HepG2 (cell line): ENCODE results near the gene MYH9. TPM values are rescaled to one million over a fixed set of nuclear protein-coding genes. Genes with fewer than 3 reads are reported as not detected.

Experiments
- ATAC-seq: fragments of 200-7000 bp; cut with Tn5 transposase; 3 replicates; pipeline ENCODE4 v1.9.1; 2020; ENCODE audit warnings: mild to moderate bottlenecking, moderate library complexity
- BruUV-seq: library from RNA; stranded (reverse); fragments of 400-500 nt; replicated peaks from 2 replicates; lab custom pipeline; 2021; lab: Mats Ljungman, UMichigan
- CTCF ChIA-PET: fragments of 300-600 bp; formaldehyde crosslinking; extraction: SDS; loops from one replicate; lab custom pipeline; 2021; ENCODE audit warnings: low total read pairs, inconsistent platforms, low intra/inter-chr PET ratio; lab: Yijun Ruan, JAX
- POLR2A ChIA-PET: fragments of 350-600 bp; sonication (Branson Sonifier 250); formaldehyde crosslinking; loops from one replicate; lab custom pipeline; 2020; ENCODE audit warnings: antibody characterized with exemption, inconsistent platforms; lab: Yijun Ruan, JAX
- DNase-seq: peaks from one replicate; pipeline ENCODE4 v3.0.0-alpha.2; 2015; ENCODE audit warnings: low spot score
- FAIRE-seq: peaks from 3 replicates; lab custom pipeline; 2011; peaks lifted over from hg19 to GRCh38; lab: Jason Lieb, UNC
- H2AFZ ChIP-seq: one replicate; pipeline ENCODE4 v1.6.1; 2011; ENCODE audit warnings: low read length, inconsistent platforms
- H3K27ac ChIP-seq: fragments of 300-600 bp; 3 replicates; pipeline ENCODE4 v1.8.0; 2011; ENCODE audit warnings: mixed run types, mild to moderate bottlenecking, mixed read lengths, low read length, inconsistent platforms; ENCODE audit not compliant: insufficient read depth; ENCODE audit errors: extremely low read length
- H3K27me3 ChIP-seq, 2 experiments: fragments of 200-600 bp in 1 of 2; 2 replicates in 1 of 2; 3 replicates in 1 of 2; pipeline versions ENCODE4 v1.6.0 to v1.8.0; 2011; ENCODE audit warnings: low read length in 2 of 2, mild to moderate bottlenecking in 2 of 2, moderate library complexity in 2 of 2, inconsistent platforms in 1 of 2; ENCODE audit not compliant: insufficient read depth in 2 of 2, control insufficient read depth in 1 of 2
- H3K36me3 ChIP-seq, 2 experiments: fragments of 200-600 bp in 1 of 2; replicated peaks in 1 of 2; 2 replicates in 1 of 2; 3 replicates in 1 of 2; pipeline versions ENCODE4 v1.5.1 to v1.8.0; 2011; ENCODE audit warnings: low read length in 2 of 2, inconsistent platforms in 1 of 2; ENCODE audit not compliant: insufficient read depth in 2 of 2, control insufficient read depth in 1 of 2
- H3K4me1 ChIP-seq: 2 replicates; pipeline ENCODE4 v1.5.1; 2012; ENCODE audit warnings: low read length, inconsistent platforms; ENCODE audit not compliant: insufficient read depth
- H3K4me2 ChIP-seq: 2 replicates; pipeline ENCODE4 v1.6.0; 2011; ENCODE audit warnings: low read depth, low read length, inconsistent platforms
- H3K4me3 ChIP-seq, 3 experiments: fragments of 200-600 bp in 1 of 3; sonication (generic), shearing (Covaris generic) in 1 of 3; replicated peaks in 1 of 3; 2 replicates each; pipeline ENCODE4 v1.5.1; 2011 to 2016; ENCODE audit warnings: low read length in 3 of 3, inconsistent platforms in 2 of 3, low read depth in 2 of 3, mild to moderate bottlenecking in 2 of 3, control low read depth in 1 of 3, mixed read lengths in 1 of 3; ENCODE audit not compliant: insufficient read depth in 1 of 3
- H3K79me2 ChIP-seq: one replicate; pipeline ENCODE4 v1.6.1; 2011; ENCODE audit warnings: low read length, inconsistent platforms; ENCODE audit not compliant: insufficient read depth
- H3K9ac ChIP-seq: 2 replicates; pipeline ENCODE4 v1.6.0; 2011; ENCODE audit warnings: mild to moderate bottlenecking, low read depth, low read length, inconsistent platforms; ENCODE audit not compliant: insufficient read depth
- H3K9me3 ChIP-seq: 2 replicates; pipeline ENCODE4 v1.5.1; 2012; ENCODE audit warnings: mild to moderate bottlenecking, low read length
- H4K20me1 ChIP-seq: 2 replicates; pipeline ENCODE4 v1.6.0; 2011; ENCODE audit warnings: inconsistent platforms, mild to moderate bottlenecking, low read length, moderate library complexity; ENCODE audit not compliant: insufficient read depth
- ARNT ChIP-seq: fragments of 450-650 bp; IDR thresholded peaks from 2 replicates; pipeline ENCODE4 v1.6.1; 2017
- ETV6 ChIP-seq: sonication (generic); formaldehyde crosslinking; conservative IDR thresholded peaks from 2 replicates; pipeline ENCODE4 v1.4.0; 2020; ENCODE audit warnings: missing genetic modification reagents
- PAXIP1 ChIP-seq: sonication (generic); formaldehyde crosslinking; conservative IDR thresholded peaks from 2 replicates; pipeline ENCODE4 v1.4.0; 2020; ENCODE audit warnings: mild to moderate bottlenecking, missing genetic modification reagents, moderate library complexity
- RBM22 ChIP-seq: fragments of 200-400 bp; formaldehyde crosslinking; optimal IDR thresholded peaks from 2 replicates; pipeline ENCODE3; 2017; ENCODE audit warnings: mild to moderate bottlenecking, low read length, moderate library complexity
- RXRA ChIP-seq: sonication (generic); formaldehyde crosslinking; IDR thresholded peaks from 2 replicates; pipeline ENCODE4 v1.5.1; 2020; ENCODE audit warnings: missing genetic modification reagents
- SUZ12 ChIP-seq: fragments of 150-350 bp; IDR thresholded peaks from 2 replicates; pipeline ENCODE4 v1.6.1; 2014; ENCODE audit warnings: low read depth, low read length
- TRAFD1 ChIP-seq: sonication (generic); formaldehyde crosslinking; IDR thresholded peaks from 2 replicates; pipeline ENCODE4 v1.5.1; 2020; ENCODE audit warnings: missing genetic modification reagents, mild to moderate bottlenecking, borderline replicate concordance
- ZBTB34 ChIP-seq: sonication (generic); formaldehyde crosslinking; IDR thresholded peaks from 2 replicates; pipeline ENCODE4 v1.8.0; 2022; ENCODE audit warnings: mild to moderate bottlenecking, missing genetic modification reagents
- ZNF121 ChIP-seq: sonication (generic); formaldehyde crosslinking; IDR thresholded peaks from 2 replicates; pipeline ENCODE4 v1.5.0; 2020; ENCODE audit warnings: mild to moderate bottlenecking, missing genetic modification reagents
- ZNF383 ChIP-seq: sonication (generic); formaldehyde crosslinking; IDR thresholded peaks from 2 replicates; pipeline ENCODE4 v1.4.0; 2020; ENCODE audit warnings: missing genetic modification reagents, mild to moderate bottlenecking, borderline replicate concordance
- WGBS: methylation state at CpG from one replicate; pipeline ENCODE4 v1.1.6; 2017; ENCODE audit warnings: low lambda C conversion rate; 5-methylcytosine and 5-hydroxymethylcytosine counted together
- in situ Hi-C: cut with HindIII; loops from 2 replicates; pipeline ENCODE4 v1.10.0; 2017; ENCODE audit warnings: low pct_unique_long_range_greater_than_20kb; ENCODE audit not compliant: extremely low pct_ligation_motif_present
- intact Hi-C: fragments of 100-400 bp; cut with micrococcal nuclease; formaldehyde crosslinking; loops from one replicate; pipeline ENCODE4 v1.10.0; 2022; ENCODE audit not compliant: unreplicated experiment
- polyA plus RNA-seq, 8 experiments: library from polyadenylated mRNA; depleted of rRNA in 3 of 8; stranded (reverse) in 7 of 8; unstranded in 1 of 8; fragments of >200 nt; fragmentation: Illumina TruSeq in 4 of 8; extraction: Trizol in 4 of 8; gene quantifications; 2 replicates each; pipeline versions ENCODE4 v1.2.1 to v1.2.3, GENCODE V29; 2011 to 2016; ENCODE audit warnings: low read depth in 4 of 8, missing spikeins in 1 of 8, mixed read lengths in 1 of 8; ENCODE audit not compliant: insufficient read depth in 1 of 8
- total RNA-seq, 5 experiments: library from RNA; depleted of rRNA; stranded (reverse); fragments of >200 nt; fragmentation: Illumina TruSeq; extraction: Trizol; gene quantifications; 2 replicates each; pipeline ENCODE4 v1.2.3, GENCODE V29; 2016; ENCODE audit warnings: low read depth in 1 of 5
- TF ChIP-seq, protein P1 (sequence below): sonication (generic); formaldehyde crosslinking; IDR thresholded peaks from 2 replicates; pipeline ENCODE4 v1.4.0; 2020; ENCODE audit warnings: missing genetic modification reagents

Gene MYH9
- total and polyA plus RNA-seq, 2 of the 13 experiments (the other 11 are each of a cell fraction or from before 2014, with no cell fraction given): 50.7 to 98.5 TPM

DNA sequence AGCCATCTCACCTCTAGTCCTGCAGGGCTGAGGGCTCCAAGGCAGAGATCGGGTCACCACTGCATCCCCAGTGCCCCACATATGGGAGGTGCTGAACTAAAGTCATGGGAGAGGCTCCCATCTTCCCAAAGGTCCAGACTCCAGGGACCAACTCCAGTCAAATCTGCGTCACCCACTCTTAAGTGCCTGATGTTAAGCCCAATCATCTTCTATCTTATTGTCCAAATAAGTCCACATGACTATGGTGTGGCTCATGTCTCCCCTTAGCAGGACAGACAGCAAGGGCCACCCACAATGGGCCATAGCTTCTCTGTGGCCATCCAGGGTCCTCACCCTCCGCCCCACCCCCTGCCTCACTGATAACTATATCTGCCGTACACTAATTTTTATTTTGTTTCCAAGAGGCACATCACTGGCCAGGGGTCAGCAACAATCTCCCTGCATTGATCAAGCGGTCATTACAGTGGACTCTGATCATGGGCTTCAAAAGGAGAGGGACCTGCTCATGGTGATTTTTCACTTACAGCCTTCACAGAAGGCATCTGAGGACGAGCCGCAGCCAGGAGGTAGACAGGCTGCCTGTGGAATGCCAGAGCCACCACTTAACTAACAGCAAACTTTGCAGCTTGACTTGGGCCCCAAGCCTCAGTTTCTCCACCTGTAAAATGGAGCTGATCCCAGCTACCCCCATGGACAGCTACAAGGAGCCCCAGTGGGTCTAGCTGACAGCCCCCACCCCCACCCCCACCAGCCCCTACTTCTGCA lies 23.3 kb downstream of the MYH9 start:
- 44% methylated on average over 7 of the region's 7 CpGs for WGBS
- H3K9me3 ChIP-seq: no peaks in the 10 kb centered on the region
- H3K27ac ChIP-seq: peak overlapping the region; percentile 76
- H2AFZ ChIP-seq: no peak overlapping the region
- no TSS peak for BruUV-seq
- 0 out of 6 replicates have a peak overlapping the region, but pooled peaks of 1 of the 3 experiments have one; percentile 41 for H3K4me3 ChIP-seq
- H3K36me3 ChIP-seq: peaks cover 4 to 8% of the 10 kb centered on the region in 2 experiments; a peak in 3 of 5 replicates
- ChIA-PET CTCF (no interaction called here), POLR2A (interaction anchor here (0.9 to 9.4 kb wide), 8 partner anchors 11 to 87 kb away, joined by 3 to 97 read pairs (median 6); partner anchors contain the start of gene MYH9)
- peak; percentile 19 for ATAC-seq
- no peak for DNase-seq
- intact Hi-C loops: loop anchor here (2.0 kb wide), 1 partner anchor 14 kb away; no protein-coding TSS in a partner anchor
- peaks cover 45% of the 10 kb centered on the region for H4K20me1 ChIP-seq
- no peaks in the 10 kb centered on the region for H3K27me3 ChIP-seq
- peak overlapping the region; percentile 56 for H3K4me2 ChIP-seq
- FAIRE-seq: no peak
- peaks cover 96% of the 10 kb centered on the region for H3K79me2 ChIP-seq
- in situ Hi-C loops: no loop called here
- peaks cover 100% of the 10 kb centered on the region for H3K4me1 ChIP-seq
- H3K9ac ChIP-seq: peak overlapping the region; percentile 20
- TF ChIP-seq, protein P1, sequence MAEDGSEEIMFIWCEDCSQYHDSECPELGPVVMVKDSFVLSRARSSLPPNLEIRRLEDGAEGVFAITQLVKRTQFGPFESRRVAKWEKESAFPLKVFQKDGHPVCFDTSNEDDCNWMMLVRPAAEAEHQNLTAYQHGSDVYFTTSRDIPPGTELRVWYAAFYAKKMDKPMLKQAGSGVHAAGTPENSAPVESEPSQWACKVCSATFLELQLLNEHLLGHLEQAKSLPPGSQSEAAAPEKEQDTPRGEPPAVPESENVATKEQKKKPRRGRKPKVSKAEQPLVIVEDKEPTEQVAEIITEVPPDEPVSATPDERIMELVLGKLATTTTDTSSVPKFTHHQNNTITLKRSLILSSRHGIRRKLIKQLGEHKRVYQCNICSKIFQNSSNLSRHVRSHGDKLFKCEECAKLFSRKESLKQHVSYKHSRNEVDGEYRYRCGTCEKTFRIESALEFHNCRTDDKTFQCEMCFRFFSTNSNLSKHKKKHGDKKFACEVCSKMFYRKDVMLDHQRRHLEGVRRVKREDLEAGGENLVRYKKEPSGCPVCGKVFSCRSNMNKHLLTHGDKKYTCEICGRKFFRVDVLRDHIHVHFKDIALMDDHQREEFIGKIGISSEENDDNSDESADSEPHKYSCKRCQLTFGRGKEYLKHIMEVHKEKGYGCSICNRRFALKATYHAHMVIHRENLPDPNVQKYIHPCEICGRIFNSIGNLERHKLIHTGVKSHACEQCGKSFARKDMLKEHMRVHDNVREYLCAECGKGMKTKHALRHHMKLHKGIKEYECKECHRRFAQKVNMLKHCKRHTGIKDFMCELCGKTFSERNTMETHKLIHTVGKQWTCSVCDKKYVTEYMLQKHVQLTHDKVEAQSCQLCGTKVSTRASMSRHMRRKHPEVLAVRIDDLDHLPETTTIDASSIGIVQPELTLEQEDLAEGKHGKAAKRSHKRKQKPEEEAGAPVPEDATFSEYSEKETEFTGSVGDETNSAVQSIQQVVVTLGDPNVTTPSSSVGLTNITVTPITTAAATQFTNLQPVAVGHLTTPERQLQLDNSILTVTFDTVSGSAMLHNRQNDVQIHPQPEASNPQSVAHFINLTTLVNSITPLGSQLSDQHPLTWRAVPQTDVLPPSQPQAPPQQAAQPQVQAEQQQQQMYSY (CRISPR knock-in tag): no peak
- TF ChIP-seq RBM22 (peak; percentile 31), ETV6 (CRISPR knock-in tag) (no peak), SUZ12 (no peak), ZNF383 (CRISPR knock-in tag) (no peak), ZBTB34 (CRISPR knock-in tag) (no peak), ARNT (no peak), RXRA (peak; percentile 68; the same call in 1 of the 2 replicates), PAXIP1 (CRISPR knock-in tag) (0 out of 2 replicates have a peak, but pooled peaks have one; percentile 18), ZNF121 (CRISPR knock-in tag) (no peak), TRAFD1 (CRISPR knock-in tag) (no peak)
